ENCODE measurements around the gene SLC12A7.

DNA sequence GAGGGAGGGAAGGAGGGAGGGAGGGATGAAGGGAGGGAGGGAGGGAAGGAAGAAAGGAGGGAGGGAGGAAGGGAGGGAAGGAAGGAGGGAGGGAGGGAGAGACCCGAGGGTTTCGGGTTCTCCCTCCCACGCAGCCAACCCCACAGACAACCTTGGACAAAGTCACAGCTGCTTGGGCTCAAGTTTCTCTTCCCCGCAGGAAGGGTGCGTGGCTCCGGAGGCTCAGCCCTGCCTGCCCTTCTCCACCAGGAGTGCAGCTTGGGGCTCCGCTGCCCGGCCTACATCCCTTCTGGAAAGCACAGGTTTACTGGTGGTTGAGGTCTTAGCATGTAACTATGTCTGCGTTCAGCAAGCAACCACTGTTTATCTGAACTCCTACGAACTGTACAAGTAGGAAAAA, 15.0 kb downstream of the SLC12A7 start:
- TF ChIP-seq, protein P1, sequence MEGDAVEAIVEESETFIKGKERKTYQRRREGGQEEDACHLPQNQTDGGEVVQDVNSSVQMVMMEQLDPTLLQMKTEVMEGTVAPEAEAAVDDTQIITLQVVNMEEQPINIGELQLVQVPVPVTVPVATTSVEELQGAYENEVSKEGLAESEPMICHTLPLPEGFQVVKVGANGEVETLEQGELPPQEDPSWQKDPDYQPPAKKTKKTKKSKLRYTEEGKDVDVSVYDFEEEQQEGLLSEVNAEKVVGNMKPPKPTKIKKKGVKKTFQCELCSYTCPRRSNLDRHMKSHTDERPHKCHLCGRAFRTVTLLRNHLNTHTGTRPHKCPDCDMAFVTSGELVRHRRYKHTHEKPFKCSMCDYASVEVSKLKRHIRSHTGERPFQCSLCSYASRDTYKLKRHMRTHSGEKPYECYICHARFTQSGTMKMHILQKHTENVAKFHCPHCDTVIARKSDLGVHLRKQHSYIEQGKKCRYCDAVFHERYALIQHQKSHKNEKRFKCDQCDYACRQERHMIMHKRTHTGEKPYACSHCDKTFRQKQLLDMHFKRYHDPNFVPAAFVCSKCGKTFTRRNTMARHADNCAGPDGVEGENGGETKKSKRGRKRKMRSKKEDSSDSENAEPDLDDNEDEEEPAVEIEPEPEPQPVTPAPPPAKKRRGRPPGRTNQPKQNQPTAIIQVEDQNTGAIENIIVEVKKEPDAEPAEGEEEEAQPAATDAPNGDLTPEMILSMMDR (IDR thresholded peaks at IDR 0.05): no peak
- no peak for TF ChIP-seq POLR2A (IDR thresholded peaks at IDR 0.05)
